ENCODE data around the gene B4GALT2.

GRCh38 chr1:44034976-44035716, 56.1 kb downstream of the B4GALT2 start:
- TF ChIP-seq POLR2A (IDR thresholded peaks at IDR 0.05; ENCODE audit: low read length) (no peak), GATA1 (IDR thresholded peaks at IDR 0.05; ENCODE audit: low read depth, low read length) (no peak)
